H1 (cell line): ENCODE results near the gene CEP41. TPM values are rescaled to one million over a fixed set of nuclear protein-coding genes. Genes with fewer than 3 reads are reported as not detected.

Source experiments
- ASH2L ChIP-seq: fragments of 200-600, 300-600 bp; sonication (generic); IDR thresholded peaks from one replicate; pipeline ENCODE4 v1.7.1; 2017; ENCODE audit warnings: low read length
- CREB1 ChIP-seq: IDR thresholded peaks from 2 replicates; pipeline ENCODE4 v1.6.1; 2012; ENCODE audit warnings: inconsistent platforms
- EGR1 ChIP-seq: IDR thresholded peaks from 2 replicates; pipeline ENCODE4 v1.6.1; 2011; ENCODE audit warnings: low read depth, low read length, borderline replicate concordance
- GTF2F1 ChIP-seq: IDR thresholded peaks from 2 replicates; pipeline ENCODE4 v1.6.1; 2012; ENCODE audit warnings: low read depth, low read length, improper control_type of control experiment, borderline replicate concordance
- RFX5 ChIP-seq: IDR thresholded peaks from 2 replicates; pipeline ENCODE4 v1.6.1; 2011; ENCODE audit warnings: low read depth, low read length, improper control_type of control experiment, borderline replicate concordance
- RNF2 ChIP-seq: fragments of 200-900, 300-1000 bp; sonication (generic); IDR thresholded peaks from 2 replicates; pipeline ENCODE4 v1.7.1; 2016; ENCODE audit warnings: borderline replicate concordance, low read depth, mild to moderate bottlenecking, antibody characterized with exemption, low read length; ENCODE audit not compliant: poor library complexity, severe bottlenecking; ENCODE audit errors: missing control alignments
- SIN3A ChIP-seq, 2 experiments: IDR thresholded peaks in 1 of 2; conservative IDR thresholded peaks in 1 of 2; 2 replicates each; pipeline ENCODE4 v1.6.1; 2011 to 2012; ENCODE audit warnings: low read length in 2 of 2, improper control_type of control experiment in 1 of 2, low read depth in 1 of 2, mild to moderate bottlenecking in 1 of 2
- SP4 ChIP-seq: IDR thresholded peaks from 2 replicates; pipeline ENCODE4 v1.6.1; 2012; ENCODE audit warnings: low read length, inconsistent platforms
- SRF ChIP-seq: IDR thresholded peaks from 2 replicates; pipeline ENCODE4 v1.6.1; 2011; ENCODE audit warnings: mild to moderate bottlenecking, low read depth, low read length, moderate library complexity
- polyA plus RNA-seq, 7 experiments: library from polyadenylated mRNA; depleted of rRNA in 3 of 7; stranded (reverse) in 5 of 7; unstranded in 2 of 7; fragments of >200 nt in 5 of 7; fragments of 200-250 nt in 2 of 7; gene quantifications; 1 replicate in 5 of 7; 2 replicates in 1 of 7; 4 replicates in 1 of 7; pipeline versions ENCODE4 v1.2.1 to v1.2.3, GENCODE V29; 2011 to 2013; ENCODE audit warnings: missing spikeins in 2 of 7, mixed read lengths in 2 of 7
- total RNA-seq: library from RNA; stranded (reverse); fragmentation: NEBNext Ultra II Directional; extraction: Animal tissue kit (Norgen Biotek cat#: 25700); gene quantifications from 2 replicates; pipeline ENCODE4 v1.2.1, GENCODE V29; 2021
- TF ChIP-seq, protein P1 (sequence below): fragments of 300-600 bp; sonication (generic); IDR thresholded peaks from 2 replicates; pipeline ENCODE4 v1.7.1; 2012; ENCODE audit warnings: low read length, moderate library complexity, mild to moderate bottlenecking, inconsistent platforms; ENCODE audit not compliant: insufficient replicate concordance

CEP41 gene
- total and polyA plus RNA-seq, 2 of the 8 experiments (the other 6 are each of a cell fraction or from before 2014, with no cell fraction given): 9.3 to 12.8 TPM

DNA sequence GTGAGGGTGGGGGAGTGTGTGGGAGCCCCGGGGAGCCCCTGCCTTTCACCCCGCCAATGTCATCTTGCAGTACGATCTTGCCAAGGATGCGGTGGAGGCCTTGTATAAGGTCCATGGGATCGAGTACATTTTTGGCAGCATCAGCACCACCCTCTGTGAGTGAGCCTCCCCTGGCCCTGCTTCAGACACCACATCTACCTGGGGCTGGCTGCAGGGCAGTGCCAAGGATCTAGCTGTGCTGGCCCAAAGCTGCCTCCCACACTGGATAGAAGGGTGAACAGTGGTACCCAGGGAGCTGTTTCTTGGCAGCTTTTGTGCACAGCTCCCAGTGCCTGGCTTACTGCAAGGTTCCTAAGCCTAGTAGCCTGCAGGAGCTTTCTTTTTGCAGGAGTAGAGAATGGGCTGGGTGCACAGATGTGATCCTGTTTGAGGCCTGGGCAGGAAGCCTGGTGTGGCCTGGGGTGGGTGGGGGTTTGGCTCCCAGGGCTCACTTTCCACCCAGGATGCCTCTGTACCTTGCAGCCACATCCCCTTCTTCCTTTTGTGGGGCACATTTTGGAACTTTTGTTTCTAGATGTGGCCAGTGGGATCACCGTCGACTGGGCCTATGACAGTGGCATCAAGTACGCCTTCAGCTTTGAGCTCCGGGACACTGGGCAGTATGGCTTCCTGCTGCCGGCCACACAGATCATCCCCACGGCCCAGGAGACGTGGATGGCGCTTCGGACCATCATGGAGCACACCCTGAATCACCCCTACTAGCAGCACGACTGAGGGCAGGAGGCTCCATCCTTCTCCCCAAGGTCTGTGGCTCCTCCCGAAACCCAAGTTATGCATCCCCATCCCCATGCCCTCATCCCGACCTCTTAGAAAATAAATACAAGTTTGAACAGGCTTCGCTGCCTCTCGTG lies 72.7 kb downstream of the CEP41 start (continued):
- TF ChIP-seq, protein P1, sequence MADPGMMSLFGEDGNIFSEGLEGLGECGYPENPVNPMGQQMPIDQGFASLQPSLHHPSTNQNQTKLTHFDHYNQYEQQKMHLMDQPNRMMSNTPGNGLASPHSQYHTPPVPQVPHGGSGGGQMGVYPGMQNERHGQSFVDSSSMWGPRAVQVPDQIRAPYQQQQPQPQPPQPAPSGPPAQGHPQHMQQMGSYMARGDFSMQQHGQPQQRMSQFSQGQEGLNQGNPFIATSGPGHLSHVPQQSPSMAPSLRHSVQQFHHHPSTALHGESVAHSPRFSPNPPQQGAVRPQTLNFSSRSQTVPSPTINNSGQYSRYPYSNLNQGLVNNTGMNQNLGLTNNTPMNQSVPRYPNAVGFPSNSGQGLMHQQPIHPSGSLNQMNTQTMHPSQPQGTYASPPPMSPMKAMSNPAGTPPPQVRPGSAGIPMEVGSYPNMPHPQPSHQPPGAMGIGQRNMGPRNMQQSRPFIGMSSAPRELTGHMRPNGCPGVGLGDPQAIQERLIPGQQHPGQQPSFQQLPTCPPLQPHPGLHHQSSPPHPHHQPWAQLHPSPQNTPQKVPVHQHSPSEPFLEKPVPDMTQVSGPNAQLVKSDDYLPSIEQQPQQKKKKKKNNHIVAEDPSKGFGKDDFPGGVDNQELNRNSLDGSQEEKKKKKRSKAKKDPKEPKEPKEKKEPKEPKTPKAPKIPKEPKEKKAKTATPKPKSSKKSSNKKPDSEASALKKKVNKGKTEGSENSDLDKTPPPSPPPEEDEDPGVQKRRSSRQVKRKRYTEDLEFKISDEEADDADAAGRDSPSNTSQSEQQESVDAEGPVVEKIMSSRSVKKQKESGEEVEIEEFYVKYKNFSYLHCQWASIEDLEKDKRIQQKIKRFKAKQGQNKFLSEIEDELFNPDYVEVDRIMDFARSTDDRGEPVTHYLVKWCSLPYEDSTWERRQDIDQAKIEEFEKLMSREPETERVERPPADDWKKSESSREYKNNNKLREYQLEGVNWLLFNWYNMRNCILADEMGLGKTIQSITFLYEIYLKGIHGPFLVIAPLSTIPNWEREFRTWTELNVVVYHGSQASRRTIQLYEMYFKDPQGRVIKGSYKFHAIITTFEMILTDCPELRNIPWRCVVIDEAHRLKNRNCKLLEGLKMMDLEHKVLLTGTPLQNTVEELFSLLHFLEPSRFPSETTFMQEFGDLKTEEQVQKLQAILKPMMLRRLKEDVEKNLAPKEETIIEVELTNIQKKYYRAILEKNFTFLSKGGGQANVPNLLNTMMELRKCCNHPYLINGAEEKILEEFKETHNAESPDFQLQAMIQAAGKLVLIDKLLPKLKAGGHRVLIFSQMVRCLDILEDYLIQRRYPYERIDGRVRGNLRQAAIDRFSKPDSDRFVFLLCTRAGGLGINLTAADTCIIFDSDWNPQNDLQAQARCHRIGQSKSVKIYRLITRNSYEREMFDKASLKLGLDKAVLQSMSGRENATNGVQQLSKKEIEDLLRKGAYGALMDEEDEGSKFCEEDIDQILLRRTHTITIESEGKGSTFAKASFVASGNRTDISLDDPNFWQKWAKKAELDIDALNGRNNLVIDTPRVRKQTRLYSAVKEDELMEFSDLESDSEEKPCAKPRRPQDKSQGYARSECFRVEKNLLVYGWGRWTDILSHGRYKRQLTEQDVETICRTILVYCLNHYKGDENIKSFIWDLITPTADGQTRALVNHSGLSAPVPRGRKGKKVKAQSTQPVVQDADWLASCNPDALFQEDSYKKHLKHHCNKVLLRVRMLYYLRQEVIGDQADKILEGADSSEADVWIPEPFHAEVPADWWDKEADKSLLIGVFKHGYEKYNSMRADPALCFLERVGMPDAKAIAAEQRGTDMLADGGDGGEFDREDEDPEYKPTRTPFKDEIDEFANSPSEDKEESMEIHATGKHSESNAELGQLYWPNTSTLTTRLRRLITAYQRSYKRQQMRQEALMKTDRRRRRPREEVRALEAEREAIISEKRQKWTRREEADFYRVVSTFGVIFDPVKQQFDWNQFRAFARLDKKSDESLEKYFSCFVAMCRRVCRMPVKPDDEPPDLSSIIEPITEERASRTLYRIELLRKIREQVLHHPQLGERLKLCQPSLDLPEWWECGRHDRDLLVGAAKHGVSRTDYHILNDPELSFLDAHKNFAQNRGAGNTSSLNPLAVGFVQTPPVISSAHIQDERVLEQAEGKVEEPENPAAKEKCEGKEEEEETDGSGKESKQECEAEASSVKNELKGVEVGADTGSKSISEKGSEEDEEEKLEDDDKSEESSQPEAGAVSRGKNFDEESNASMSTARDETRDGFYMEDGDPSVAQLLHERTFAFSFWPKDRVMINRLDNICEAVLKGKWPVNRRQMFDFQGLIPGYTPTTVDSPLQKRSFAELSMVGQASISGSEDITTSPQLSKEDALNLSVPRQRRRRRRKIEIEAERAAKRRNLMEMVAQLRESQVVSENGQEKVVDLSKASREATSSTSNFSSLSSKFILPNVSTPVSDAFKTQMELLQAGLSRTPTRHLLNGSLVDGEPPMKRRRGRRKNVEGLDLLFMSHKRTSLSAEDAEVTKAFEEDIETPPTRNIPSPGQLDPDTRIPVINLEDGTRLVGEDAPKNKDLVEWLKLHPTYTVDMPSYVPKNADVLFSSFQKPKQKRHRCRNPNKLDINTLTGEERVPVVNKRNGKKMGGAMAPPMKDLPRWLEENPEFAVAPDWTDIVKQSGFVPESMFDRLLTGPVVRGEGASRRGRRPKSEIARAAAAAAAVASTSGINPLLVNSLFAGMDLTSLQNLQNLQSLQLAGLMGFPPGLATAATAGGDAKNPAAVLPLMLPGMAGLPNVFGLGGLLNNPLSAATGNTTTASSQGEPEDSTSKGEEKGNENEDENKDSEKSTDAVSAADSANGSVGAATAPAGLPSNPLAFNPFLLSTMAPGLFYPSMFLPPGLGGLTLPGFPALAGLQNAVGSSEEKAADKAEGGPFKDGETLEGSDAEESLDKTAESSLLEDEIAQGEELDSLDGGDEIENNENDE: no peak
- TF ChIP-seq RNF2 (no peak), SP4 (no peak), SIN3A (conservative IDR thresholded peaks at IDR 0.05 in 1 of 2, IDR thresholded peaks at IDR 0.05 in 1 of 2; ENCODE audit: low read depth in 1 of 2, low read length in 2 of 2) (no peak), CREB1 (no peak), RFX5 (no peak), SRF (no peak), GTF2F1 (no peak), ASH2L (no peak), EGR1 (no peak)
